Activated naive CD4-positive, alpha-beta T cell treated with anti-CD3 and anti-CD28 coated beads for 36 hours (primary cell): Measurements from ENCODE around the gene CST9L. TPM values are rescaled to one million over a fixed set of nuclear protein-coding genes. Genes with fewer than 3 reads are reported as not detected.
"Not testable (repeated sequence)": the region's sequence is repeated elsewhere in the genome, so short reads cannot be mapped to it uniquely, and the experiment has no call there.

ENCODE experiments used
- CTCF ChIA-PET: fragments of 350-600 bp; sonication (Branson Sonifier 250); formaldehyde crosslinking; loops from one replicate; lab custom pipeline; 2021; ENCODE audit warnings: antibody characterized with exemption; lab: Charles Lee
- DNase-seq: peaks from one replicate; pipeline ENCODE4 v3.0.0-alpha.2; 2020
- H3K27ac Mint-ChIP-seq: one replicate; pipeline ENCODE4 v1.8.0; 2021; ENCODE audit warnings: mild to moderate bottlenecking, mixed read lengths
- H3K27me3 Mint-ChIP-seq: one replicate; pipeline ENCODE4 v1.8.0; 2021; ENCODE audit warnings: low read depth, mixed read lengths
- H3K36me3 Mint-ChIP-seq: one replicate; pipeline ENCODE4 v1.8.0; 2021; ENCODE audit warnings: low read depth, mixed read lengths
- H3K4me1 Mint-ChIP-seq: one replicate; pipeline ENCODE4 v1.8.0; 2021; ENCODE audit warnings: low read depth, mixed read lengths
- H3K4me3 Mint-ChIP-seq: one replicate; pipeline ENCODE4 v1.8.0; 2021; ENCODE audit warnings: mild to moderate bottlenecking, moderate library complexity, mixed read lengths
- H3K9me3 Mint-ChIP-seq: one replicate; pipeline ENCODE4 v1.8.0; 2021; ENCODE audit warnings: mixed read lengths
- intact Hi-C: fragments of 100-400 bp; cut with micrococcal nuclease; formaldehyde crosslinking; loops from one replicate; pipeline ENCODE4 v1.15.1; 2023
- total RNA-seq, 2 experiments: library from RNA; stranded (reverse); gene quantifications; one replicate each; pipeline ENCODE4 v1.2.3, GENCODE V29; 2021

Gene CST9L
- total RNA-seq, 2 experiments from 2014 or later: not detected

- intact Hi-C loops: no loop called here
- Mint-ChIP-seq H3K27ac (no peak overlapping the region), H3K9me3 (no peaks in the 10 kb centered on the region), H3K27me3 (peaks cover 24% of the 10 kb centered on the region), H3K4me1 (no peaks in the 10 kb centered on the region), H3K36me3 (no peaks in the 10 kb centered on the region), H3K4me3 (no peak overlapping the region)
- no peak for DNase-seq
- CTCF ChIA-PET: interaction anchor here (1.5 kb wide), 1 partner anchor 144 kb away, joined by 5 read pairs; no protein-coding TSS in a partner anchor
These were observed 17.1 kb upstream of the CST9L start for GRCh38 chr20:23585449-23585807.

- peaks cover 29% of the 10 kb centered on the region for H3K27me3 Mint-ChIP-seq
- DNase-seq: no peak
- H3K4me3 Mint-ChIP-seq: no peak overlapping the region
These were observed 16.3 kb upstream of the CST9L start for GRCh38 chr20:23584434-23585199.

GRCh38 chr20:23583526-23583925 lies 15.2 kb upstream of the CST9L start:
- CTCF ChIA-PET: no interaction called here
- no peaks in the 10 kb centered on the region for H3K9me3 Mint-ChIP-seq
- no peaks in the 10 kb centered on the region for H3K36me3 Mint-ChIP-seq
- no peaks in the 10 kb centered on the region for H3K4me1 Mint-ChIP-seq
- H3K4me3 Mint-ChIP-seq: no peak overlapping the region
- no peak for DNase-seq
- peaks cover 29% of the 10 kb centered on the region for H3K27me3 Mint-ChIP-seq
- intact Hi-C loops: no loop called here
- H3K27ac Mint-ChIP-seq: no peak overlapping the region

More at GRCh38 chr20:23584434-23585199, 16.3 kb upstream of the CST9L start:
- H3K36me3 Mint-ChIP-seq: no peaks in the 10 kb centered on the region
- no peaks in the 10 kb centered on the region for H3K9me3 Mint-ChIP-seq
- intact Hi-C loops: no loop called here
- H3K27ac Mint-ChIP-seq: no peak overlapping the region
- CTCF ChIA-PET: interaction anchor here (1.5 kb wide), 1 partner anchor 143 kb away, joined by 5 read pairs; no protein-coding TSS in a partner anchor
- no peaks in the 10 kb centered on the region for H3K4me1 Mint-ChIP-seq

- no peak overlapping the region for H3K27ac Mint-ChIP-seq
- H3K27me3 Mint-ChIP-seq: peaks cover 24% of the 10 kb centered on the region
- DNase-seq: no peak
- no peak overlapping the region for H3K4me3 Mint-ChIP-seq
- CTCF ChIA-PET: no interaction called here
- H3K4me1 Mint-ChIP-seq: no peaks in the 10 kb centered on the region
- intact Hi-C loops: no loop called here
- no peaks in the 10 kb centered on the region for H3K9me3 Mint-ChIP-seq
- H3K36me3 Mint-ChIP-seq: no peaks in the 10 kb centered on the region
These were observed 14.0 kb upstream of the CST9L start for GRCh38 chr20:23582293-23582692.

GRCh38 chr20:23581833-23582232 lies 13.5 kb upstream of the CST9L start:
- H3K4me1 Mint-ChIP-seq, H3K36me3 Mint-ChIP-seq, DNase-seq, CTCF ChIA-PET, H3K4me3 Mint-ChIP-seq, H3K9me3 Mint-ChIP-seq, H3K27ac Mint-ChIP-seq, intact Hi-C loops: not testable (repeated sequence)
- peaks cover 23% of the 10 kb centered on the region for H3K27me3 Mint-ChIP-seq

GRCh38 chr20:23574977-23575376 lies 6.7 kb upstream of the CST9L start:
- Mint-ChIP-seq H3K36me3 (no peaks in the 10 kb centered on the region), H3K27ac (no peak overlapping the region), H3K4me1 (no peaks in the 10 kb centered on the region), H3K27me3 (peaks cover 3% of the 10 kb centered on the region), H3K9me3 (no peaks in the 10 kb centered on the region), H3K4me3 (no peak overlapping the region)
- CTCF ChIA-PET: no interaction called here
- intact Hi-C loops: no loop called here
- no peak for DNase-seq

- Mint-ChIP-seq H3K4me3 (no peak overlapping the region), H3K36me3 (no peaks in the 10 kb centered on the region), H3K27ac (no peak overlapping the region), H3K27me3 (peaks cover 3% of the 10 kb centered on the region), H3K4me1 (no peaks in the 10 kb centered on the region), H3K9me3 (no peaks in the 10 kb centered on the region)
- DNase-seq: no peak
- CTCF ChIA-PET: no interaction called here
- intact Hi-C loops: no loop called here
These were observed 2.0 kb upstream of the CST9L start for GRCh38 chr20:23570178-23570760.

GRCh38 chr20:23569570-23569969 lies 1.3 kb upstream of the CST9L start:
- H3K27ac Mint-ChIP-seq: no peak overlapping the region
- H3K4me1 Mint-ChIP-seq: no peaks in the 10 kb centered on the region
- intact Hi-C loops: no loop called here
- H3K36me3 Mint-ChIP-seq: no peaks in the 10 kb centered on the region
- CTCF ChIA-PET: no interaction called here
- no peak for DNase-seq
- no peaks in the 10 kb centered on the region for H3K9me3 Mint-ChIP-seq
- H3K4me3 Mint-ChIP-seq: no peak overlapping the region
- H3K27me3 Mint-ChIP-seq: peaks cover 6% of the 10 kb centered on the region

GRCh38 chr20:23568971-23569330 lies 667 bp upstream of the CST9L start:
- intact Hi-C loops: no loop called here
- peaks cover 7% of the 10 kb centered on the region for H3K27me3 Mint-ChIP-seq
- CTCF ChIA-PET: no interaction called here
- no peak for DNase-seq
- no peaks in the 10 kb centered on the region for H3K9me3 Mint-ChIP-seq
- H3K36me3 Mint-ChIP-seq: no peaks in the 10 kb centered on the region
- H3K4me3 Mint-ChIP-seq: no peak overlapping the region
- no peak overlapping the region for H3K27ac Mint-ChIP-seq
- no peaks in the 10 kb centered on the region for H3K4me1 Mint-ChIP-seq

GRCh38 chr20:23566199-23566932 lies 1.9 kb downstream of the CST9L start:
- Mint-ChIP-seq H3K27me3 (peaks cover 7% of the 10 kb centered on the region), H3K9me3 (peaks cover 5% of the 10 kb centered on the region), H3K36me3 (no peaks in the 10 kb centered on the region), H3K4me1 (no peaks in the 10 kb centered on the region), H3K27ac (no peak overlapping the region), H3K4me3 (no peak overlapping the region)
- CTCF ChIA-PET: interaction anchor here (0.8 kb wide), 1 partner anchor 79 kb away, joined by 3 read pairs; no protein-coding TSS in a partner anchor
- no peak for DNase-seq
- intact Hi-C loops: no loop called here

- DNase-seq: no peak
- Mint-ChIP-seq H3K4me3 (no peak overlapping the region), H3K27me3 (peaks cover 7% of the 10 kb centered on the region), H3K9me3 (peaks cover 5% of the 10 kb centered on the region), H3K4me1 (no peaks in the 10 kb centered on the region), H3K36me3 (no peaks in the 10 kb centered on the region), H3K27ac (no peak overlapping the region)
- intact Hi-C loops: no loop called here
- CTCF ChIA-PET: no interaction called here
These were observed 2.7 kb downstream of the CST9L start for GRCh38 chr20:23565503-23566045.

- H3K27ac Mint-ChIP-seq: no peak overlapping the region
- DNase-seq: no peak
- intact Hi-C loops: no loop called here
- peaks cover 7% of the 10 kb centered on the region for H3K9me3 Mint-ChIP-seq
- H3K4me3 Mint-ChIP-seq: no peak overlapping the region
- CTCF ChIA-PET: no interaction called here
- no peaks in the 10 kb centered on the region for H3K4me1 Mint-ChIP-seq
- H3K27me3 Mint-ChIP-seq: peaks cover 9% of the 10 kb centered on the region
- no peaks in the 10 kb centered on the region for H3K36me3 Mint-ChIP-seq
These were observed 3.4 kb downstream of the CST9L start for GRCh38 chr20:23564927-23565326.
